K562 (cell line): ENCODE measurements around the gene RORC. TPM values are rescaled to one million over a fixed set of nuclear protein-coding genes. Genes with fewer than 3 reads are reported as not detected.
A peak's percentile ranks its signal among the peaks of the same experiment; 100 is the strongest.

Experiments
- ARHGAP35 ChIP-seq: fragments of 450-650 bp; IDR thresholded peaks from 2 replicates; pipeline ENCODE4 v1.6.1; 2018; ENCODE audit not compliant: partially characterized antibody
- BMI1 ChIP-seq: fragments of 150-350 bp; IDR thresholded peaks from 2 replicates; pipeline ENCODE4 v1.6.1; 2014; ENCODE audit warnings: low read length
- CBFA2T3 ChIP-seq: fragments of 450-650 bp; IDR thresholded peaks from 2 replicates; pipeline ENCODE4 v1.6.1; 2017
- DACH1 ChIP-seq: fragments of 450-650 bp; IDR thresholded peaks from 2 replicates; pipeline ENCODE4 v1.6.1; 2018; ENCODE audit not compliant: partially characterized antibody
- HNRNPUL1 ChIP-seq: fragments of 200-400 bp; formaldehyde crosslinking; IDR thresholded peaks from 2 replicates; pipeline ENCODE4 v1.6.1; 2017; ENCODE audit warnings: low read length
- HOXB6 ChIP-seq: fragments of 250-450 bp; sonication (Bioruptor Pico); IDR thresholded peaks from 2 replicates; pipeline ENCODE4 v1.5.1; 2022; ENCODE audit warnings: mild to moderate bottlenecking, borderline replicate concordance
- MTA2 ChIP-seq: fragments of 450-650 bp; IDR thresholded peaks from 2 replicates; pipeline ENCODE4 v1.6.1; 2016; ENCODE audit warnings: low read depth
- PTRF ChIP-seq: fragments of 450-650 bp; IDR thresholded peaks from 2 replicates; pipeline ENCODE4 v1.6.1; 2016; ENCODE audit warnings: mild to moderate bottlenecking, missing genetic modification characterization, missing compliant biosample characterization
- RAD51 ChIP-seq: fragments of 450-650 bp; IDR thresholded peaks from 2 replicates; pipeline ENCODE4 v1.7.1; 2016; ENCODE audit warnings: low read depth, mild to moderate bottlenecking, borderline replicate concordance
- RBM34 ChIP-seq: fragments of 200-400 bp; formaldehyde crosslinking; IDR thresholded peaks from 2 replicates; pipeline ENCODE4 v1.6.1; 2018; ENCODE audit warnings: low read length, borderline replicate concordance; ENCODE audit not compliant: insufficient read depth
- SAFB2 ChIP-seq: fragments of 200-400 bp; formaldehyde crosslinking; IDR thresholded peaks from 2 replicates; pipeline ENCODE4 v1.6.1; 2018; ENCODE audit warnings: borderline replicate concordance, low read length, low read depth, moderate library complexity; ENCODE audit not compliant: severe bottlenecking
- SMARCB1 ChIP-seq: IDR thresholded peaks from 2 replicates; pipeline ENCODE4 v1.6.1; 2011; ENCODE audit warnings: improper control_type of control experiment, low read depth; ENCODE audit not compliant: insufficient read length
- SOX6 ChIP-seq: fragments of 450-650 bp; IDR thresholded peaks from 2 replicates; pipeline ENCODE4 v1.6.1; 2014; ENCODE audit warnings: mild to moderate bottlenecking
- SREBF2 ChIP-seq: sonication (generic); formaldehyde crosslinking; IDR thresholded peaks from 2 replicates; pipeline ENCODE4 v1.4.0; 2020; ENCODE audit warnings: mild to moderate bottlenecking, missing genetic modification reagents
- SRSF9 ChIP-seq: fragments of 200-400 bp; formaldehyde crosslinking; IDR thresholded peaks from 2 replicates; pipeline ENCODE4 v1.6.1; 2017; ENCODE audit warnings: low read depth, low read length, borderline replicate concordance
- TAF7 ChIP-seq: fragments of 450-650 bp; IDR thresholded peaks from 2 replicates; pipeline ENCODE4 v1.6.1; 2016; ENCODE audit warnings: missing genetic modification characterization, missing compliant biosample characterization
- ZBTB7A ChIP-seq: IDR thresholded peaks from 2 replicates; pipeline ENCODE4 v1.6.1; 2011; ENCODE audit warnings: low read depth, mild to moderate bottlenecking, low read length, moderate library complexity, borderline replicate concordance; ENCODE audit not compliant: control insufficient read depth
- ZC3H11A ChIP-seq: IDR thresholded peaks from 2 replicates; pipeline ENCODE4 v1.6.1; 2012; ENCODE audit warnings: low read depth, low read length, improper control_type of control experiment
- ZFP30 ChIP-seq: fragments of 250-450 bp; sonication (Bioruptor Pico); IDR thresholded peaks from 2 replicates; pipeline ENCODE4 v1.8.0; 2022; ENCODE audit warnings: moderate library complexity, mild to moderate bottlenecking, inconsistent platforms, borderline replicate concordance
- ZNF140 ChIP-seq: fragments of 250-450 bp; sonication (Bioruptor Pico); IDR thresholded peaks from 2 replicates; pipeline ENCODE4 v1.8.0; 2021; ENCODE audit warnings: moderate library complexity, mild to moderate bottlenecking, inconsistent platforms
- ZNF146 ChIP-seq: IDR thresholded peaks from one replicate; pipeline ENCODE4 v1.6.1; 2018; ENCODE audit warnings: missing compliant biosample characterization; ENCODE audit not compliant: unreplicated experiment
- ZNF347 ChIP-seq: fragments of 450-650 bp; formaldehyde crosslinking; IDR thresholded peaks from 2 replicates; pipeline ENCODE4 v1.4.0; 2020; ENCODE audit warnings: low read depth, mild to moderate bottlenecking, moderate library complexity
- ZNF354B ChIP-seq: fragments of 250-450 bp; sonication (Bioruptor Pico); IDR thresholded peaks from 2 replicates; pipeline ENCODE4 v1.4.0; 2020
- ZNF507 ChIP-seq: conservative IDR thresholded peaks from 2 replicates; pipeline ENCODE4 v1.6.1; 2017; ENCODE audit warnings: missing genetic modification characterization, missing compliant biosample characterization
- ZNF77 ChIP-seq: fragments of 250-450 bp; sonication (Bioruptor Pico); IDR thresholded peaks from 2 replicates; pipeline ENCODE4 v1.5.0; 2020
- polyA plus RNA-seq, 8 experiments: library from polyadenylated mRNA; depleted of rRNA in 4 of 8; stranded (reverse) in 5 of 8; unstranded in 3 of 8; fragments of >200 nt; fragmentation: Nextera tagmentation in 2 of 8; fragmentation: Illumina TruSeq in 1 of 8; extraction: Ambion mirVana in 2 of 8; extraction: Trizol in 1 of 8; gene quantifications; 2 replicates each; pipeline versions ENCODE4 v1.2.1 to v1.2.3, GENCODE V29; 2011 to 2014; ENCODE audit warnings: inconsistent platforms in 1 of 8, missing spikeins in 1 of 8
- total RNA-seq, 7 experiments: library from RNA; depleted of rRNA in 6 of 7; stranded (reverse); fragments of >200 nt in 6 of 7; fragmentation: Illumina TruSeq in 2 of 7; extraction: Trizol in 2 of 7; gene quantifications; 2 replicates each; pipeline versions ENCODE4 v1.2.1 to v1.2.3, GENCODE V29; 2011 to 2021; ENCODE audit warnings: low replicate concordance in 1 of 7
- TF ChIP-seq, protein P1 (sequence below): fragments of 450-650 bp; IDR thresholded peaks from 2 replicates; pipeline ENCODE4 v1.7.0; 2016; ENCODE audit warnings: borderline replicate concordance
- TF ChIP-seq, protein P2 (sequence below): fragments of 450-650 bp; formaldehyde crosslinking; IDR thresholded peaks from 2 replicates; pipeline ENCODE4 v1.4.0; 2020; ENCODE audit warnings: mild to moderate bottlenecking, moderate library complexity
- TF ChIP-seq, protein P3 (sequence below): fragments of 250-450 bp; sonication (Bioruptor Pico); IDR thresholded peaks from 2 replicates; pipeline ENCODE4 v1.8.0; 2022; ENCODE audit warnings: moderate library complexity, mild to moderate bottlenecking, inconsistent platforms

Gene RORC
- total and polyA plus RNA-seq, 9 of the 15 experiments (the other 6 are each of a cell fraction or from before 2014, with no cell fraction given) = not detected

DNA sequence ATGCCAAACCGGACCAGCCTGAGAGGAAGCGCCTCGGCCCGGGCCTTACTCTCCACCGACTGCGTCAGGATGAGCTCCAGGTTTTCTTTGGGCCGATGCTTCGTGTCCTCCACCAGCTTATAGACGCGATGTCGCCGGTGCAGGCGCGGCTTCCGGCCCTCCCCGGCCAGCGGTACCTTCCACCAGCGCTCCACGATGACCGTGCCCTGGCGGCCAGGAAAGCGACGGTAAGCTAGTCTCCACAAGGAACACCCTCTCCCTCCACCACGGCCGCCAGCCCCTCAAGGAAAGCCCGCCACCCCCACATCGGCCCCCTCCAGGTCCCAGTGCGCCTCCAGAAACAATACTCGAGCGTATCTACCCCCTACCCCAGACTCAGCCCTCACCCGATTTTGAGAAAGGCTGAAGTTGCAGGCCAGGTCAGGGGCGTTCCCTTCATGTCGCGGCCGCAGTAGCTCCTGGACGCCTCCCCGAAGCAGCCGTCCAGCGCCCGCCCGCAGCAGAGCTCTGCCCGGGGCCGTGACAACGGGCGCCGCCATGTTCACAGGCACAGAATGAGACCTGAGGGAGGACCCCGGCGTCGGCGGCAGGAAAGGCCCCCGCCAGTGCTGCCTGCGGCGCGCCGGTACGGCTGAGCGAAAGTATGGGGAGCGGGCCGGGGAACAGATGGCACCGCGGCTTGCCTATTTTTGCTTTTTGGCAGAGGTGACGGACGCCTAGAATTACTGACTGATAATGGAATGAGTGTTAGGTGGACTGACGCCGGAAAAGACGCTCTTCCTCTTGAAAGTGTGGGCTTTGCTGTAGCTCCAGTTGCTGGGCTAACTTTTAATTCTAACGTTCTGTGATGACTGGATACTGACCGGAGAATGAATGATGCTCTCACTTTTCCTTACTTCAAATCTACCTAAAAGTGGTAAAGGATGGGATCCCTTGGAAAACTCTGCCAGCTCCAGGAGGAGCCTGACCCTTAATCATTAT, 68.4 kb downstream of the RORC start, which contains the start of gene MRPL9 (continued):
- TF ChIP-seq TAF7 (tag) = peak; percentile 81
- 0 out of 2 replicates have a peak, but pooled peaks have one; percentile 43 for TF ChIP-seq ZBTB7A
- TF ChIP-seq SREBF2 (CRISPR knock-in tag) = no peak
- TF ChIP-seq ZNF507 (tag) = no peak
- TF ChIP-seq DACH1 = peak; percentile 53
- TF ChIP-seq ZC3H11A = no peak
- no peak for TF ChIP-seq ZNF354B (CRISPR knock-in tag)
- no peak for TF ChIP-seq ZNF347 (CRISPR knock-in tag)
- no peak for TF ChIP-seq ZFP30
- TF ChIP-seq, protein P1, sequence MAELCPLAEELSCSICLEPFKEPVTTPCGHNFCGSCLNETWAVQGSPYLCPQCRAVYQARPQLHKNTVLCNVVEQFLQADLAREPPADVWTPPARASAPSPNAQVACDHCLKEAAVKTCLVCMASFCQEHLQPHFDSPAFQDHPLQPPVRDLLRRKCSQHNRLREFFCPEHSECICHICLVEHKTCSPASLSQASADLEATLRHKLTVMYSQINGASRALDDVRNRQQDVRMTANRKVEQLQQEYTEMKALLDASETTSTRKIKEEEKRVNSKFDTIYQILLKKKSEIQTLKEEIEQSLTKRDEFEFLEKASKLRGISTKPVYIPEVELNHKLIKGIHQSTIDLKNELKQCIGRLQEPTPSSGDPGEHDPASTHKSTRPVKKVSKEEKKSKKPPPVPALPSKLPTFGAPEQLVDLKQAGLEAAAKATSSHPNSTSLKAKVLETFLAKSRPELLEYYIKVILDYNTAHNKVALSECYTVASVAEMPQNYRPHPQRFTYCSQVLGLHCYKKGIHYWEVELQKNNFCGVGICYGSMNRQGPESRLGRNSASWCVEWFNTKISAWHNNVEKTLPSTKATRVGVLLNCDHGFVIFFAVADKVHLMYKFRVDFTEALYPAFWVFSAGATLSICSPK = no peak
- no peak for TF ChIP-seq ZNF140
- TF ChIP-seq ZNF146 = no peak
- TF ChIP-seq, protein P2, sequence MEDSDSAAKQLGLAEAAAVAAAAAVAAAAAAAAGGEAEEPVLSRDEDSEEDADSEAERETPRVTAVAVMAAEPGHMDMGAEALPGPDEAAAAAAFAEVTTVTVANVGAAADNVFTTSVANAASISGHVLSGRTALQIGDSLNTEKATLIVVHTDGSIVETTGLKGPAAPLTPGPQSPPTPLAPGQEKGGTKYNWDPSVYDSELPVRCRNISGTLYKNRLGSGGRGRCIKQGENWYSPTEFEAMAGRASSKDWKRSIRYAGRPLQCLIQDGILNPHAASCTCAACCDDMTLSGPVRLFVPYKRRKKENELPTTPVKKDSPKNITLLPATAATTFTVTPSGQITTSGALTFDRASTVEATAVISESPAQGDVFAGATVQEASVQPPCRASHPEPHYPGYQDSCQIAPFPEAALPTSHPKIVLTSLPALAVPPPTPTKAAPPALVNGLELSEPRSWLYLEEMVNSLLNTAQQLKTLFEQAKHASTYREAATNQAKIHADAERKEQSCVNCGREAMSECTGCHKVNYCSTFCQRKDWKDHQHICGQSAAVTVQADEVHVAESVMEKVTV (CRISPR knock-in tag) = no peak
- no peak for TF ChIP-seq CBFA2T3
- no peak for TF ChIP-seq SOX6
- TF ChIP-seq HNRNPUL1 = no peak
- TF ChIP-seq SMARCB1 = no peak
- no peak for TF ChIP-seq ARHGAP35
- TF ChIP-seq, protein P3, sequence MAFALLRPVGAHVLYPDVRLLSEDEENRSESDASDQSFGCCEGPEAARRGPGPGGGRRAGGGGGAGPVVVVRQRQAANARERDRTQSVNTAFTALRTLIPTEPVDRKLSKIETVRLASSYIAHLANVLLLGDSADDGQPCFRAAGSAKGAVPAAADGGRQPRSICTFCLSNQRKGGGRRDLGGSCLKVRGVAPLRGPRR = no peak
- no peak for TF ChIP-seq HOXB6 (CRISPR knock-in tag)
- TF ChIP-seq RBM34 = no peak
- no peak for TF ChIP-seq PTRF (tag)
- TF ChIP-seq SAFB2 = no peak
- TF ChIP-seq RAD51 = no peak
- TF ChIP-seq ZNF77 (CRISPR knock-in tag) = no peak
- no peak for TF ChIP-seq MTA2
- no peak for TF ChIP-seq SRSF9
- no peak for TF ChIP-seq BMI1
